ENCODE data around the gene SPAG6. TPM values are rescaled to one million over a fixed set of nuclear protein-coding genes. Genes with fewer than 3 reads are reported as not detected.

Gene SPAG6
- total and polyA plus RNA-seq, 2 donors (not counting 1 experiment from before 2014, with no cell fraction given) = not detected

DNA sequence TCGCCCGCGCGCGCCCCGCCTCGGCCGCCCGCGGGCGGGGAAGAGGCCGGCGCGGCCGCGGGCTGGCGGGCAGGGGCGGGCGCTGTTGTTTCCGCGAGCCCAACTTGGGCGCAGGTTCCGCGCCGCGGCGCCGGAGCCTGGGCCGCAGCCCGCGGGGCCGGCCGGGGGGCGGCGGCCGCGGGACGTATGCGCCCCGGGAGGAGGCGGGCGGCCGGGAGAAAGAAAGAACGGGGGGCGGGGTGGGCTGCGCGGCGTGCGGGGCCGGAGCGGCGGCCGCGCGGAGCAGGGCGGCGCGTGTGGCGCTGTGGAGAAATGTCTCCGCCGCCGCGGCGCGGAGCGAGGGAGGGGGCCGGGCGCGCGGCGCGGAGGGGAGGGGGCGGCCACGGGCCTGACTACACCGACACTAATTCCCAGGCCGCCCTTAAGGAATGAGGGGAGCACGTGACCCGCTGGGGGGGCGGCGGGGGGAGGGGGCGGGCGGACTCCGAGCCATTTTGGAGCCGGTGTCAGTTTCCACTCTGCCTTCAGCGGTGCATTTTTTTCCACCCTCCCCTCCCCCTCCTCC lies 24.6 kb upstream of the SPAG6 start, which contains the start of gene BMI1:
BMI1 (plus strand) TSS at position 509 of the 565 bp plus-strand sequence. CDS start 5,351 bp downstream, outside the sequence.
- H3K4me3 ChIP-seq (replicated peaks in 1 of 4; ENCODE audit: control extremely low read depth in 1 of 4, insufficient read depth in 1 of 4, low read depth in 3 of 4, low read length in 4 of 4) = peak within 1 kb of the TSS; percentile 65 to 74 (median 72)
- no peaks in the 10 kb centered on the region for H3K36me3 ChIP-seq (ENCODE audit: control insufficient read depth, insufficient read depth, low read length)
- H3K4me1 ChIP-seq (ENCODE audit: control insufficient read depth, extremely low read depth, insufficient read depth, low read length) = no peaks in the 10 kb centered on the region
- peak; percentile 77 to 85 for DNase-seq (ENCODE audit: low read depth in 2 of 2)
- H3K79me2 ChIP-seq (ENCODE audit: control insufficient read depth, insufficient read depth, low read length) = peaks cover 5% of the 10 kb centered on the region
- H3K27me3 ChIP-seq (ENCODE audit: control insufficient read depth, insufficient read depth, low read length) = peaks cover 20% of the 10 kb centered on the region
- H3K9ac ChIP-seq (ENCODE audit: insufficient read depth, low read length) = peak within 1 kb of the TSS; percentile 66
- peak within 1 kb of the TSS; percentile 64 for H3K4me2 ChIP-seq (ENCODE audit: extremely low read depth, insufficient read depth, low read length)
- peak within 1 kb of the TSS; percentile 27 for H2AFZ ChIP-seq (ENCODE audit: low read length)
- H4K20me1 ChIP-seq (ENCODE audit: control insufficient read depth, extremely low read depth, insufficient read depth, low read length) = peaks cover 3% of the 10 kb centered on the region
- no peaks in the 10 kb centered on the region for H3K9me3 ChIP-seq (ENCODE audit: control insufficient read depth, insufficient read depth, low read depth, low read length)
- TF ChIP-seq, protein P1, sequence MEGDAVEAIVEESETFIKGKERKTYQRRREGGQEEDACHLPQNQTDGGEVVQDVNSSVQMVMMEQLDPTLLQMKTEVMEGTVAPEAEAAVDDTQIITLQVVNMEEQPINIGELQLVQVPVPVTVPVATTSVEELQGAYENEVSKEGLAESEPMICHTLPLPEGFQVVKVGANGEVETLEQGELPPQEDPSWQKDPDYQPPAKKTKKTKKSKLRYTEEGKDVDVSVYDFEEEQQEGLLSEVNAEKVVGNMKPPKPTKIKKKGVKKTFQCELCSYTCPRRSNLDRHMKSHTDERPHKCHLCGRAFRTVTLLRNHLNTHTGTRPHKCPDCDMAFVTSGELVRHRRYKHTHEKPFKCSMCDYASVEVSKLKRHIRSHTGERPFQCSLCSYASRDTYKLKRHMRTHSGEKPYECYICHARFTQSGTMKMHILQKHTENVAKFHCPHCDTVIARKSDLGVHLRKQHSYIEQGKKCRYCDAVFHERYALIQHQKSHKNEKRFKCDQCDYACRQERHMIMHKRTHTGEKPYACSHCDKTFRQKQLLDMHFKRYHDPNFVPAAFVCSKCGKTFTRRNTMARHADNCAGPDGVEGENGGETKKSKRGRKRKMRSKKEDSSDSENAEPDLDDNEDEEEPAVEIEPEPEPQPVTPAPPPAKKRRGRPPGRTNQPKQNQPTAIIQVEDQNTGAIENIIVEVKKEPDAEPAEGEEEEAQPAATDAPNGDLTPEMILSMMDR (conservative IDR thresholded peaks at IDR 0.05 in 1 of 2, IDR thresholded peaks at IDR 0.05 in 1 of 2; ENCODE audit: low read depth in 1 of 2, low read length in 2 of 2) = no peak
- TF ChIP-seq EZH2 (IDR thresholded peaks at IDR 0.05; ENCODE audit: low read length, missing control alignments) = no peak
- peak within 1 kb of the TSS; percentile 59 for H3K27ac ChIP-seq (ENCODE audit: insufficient read depth, low read length)

DNA sequence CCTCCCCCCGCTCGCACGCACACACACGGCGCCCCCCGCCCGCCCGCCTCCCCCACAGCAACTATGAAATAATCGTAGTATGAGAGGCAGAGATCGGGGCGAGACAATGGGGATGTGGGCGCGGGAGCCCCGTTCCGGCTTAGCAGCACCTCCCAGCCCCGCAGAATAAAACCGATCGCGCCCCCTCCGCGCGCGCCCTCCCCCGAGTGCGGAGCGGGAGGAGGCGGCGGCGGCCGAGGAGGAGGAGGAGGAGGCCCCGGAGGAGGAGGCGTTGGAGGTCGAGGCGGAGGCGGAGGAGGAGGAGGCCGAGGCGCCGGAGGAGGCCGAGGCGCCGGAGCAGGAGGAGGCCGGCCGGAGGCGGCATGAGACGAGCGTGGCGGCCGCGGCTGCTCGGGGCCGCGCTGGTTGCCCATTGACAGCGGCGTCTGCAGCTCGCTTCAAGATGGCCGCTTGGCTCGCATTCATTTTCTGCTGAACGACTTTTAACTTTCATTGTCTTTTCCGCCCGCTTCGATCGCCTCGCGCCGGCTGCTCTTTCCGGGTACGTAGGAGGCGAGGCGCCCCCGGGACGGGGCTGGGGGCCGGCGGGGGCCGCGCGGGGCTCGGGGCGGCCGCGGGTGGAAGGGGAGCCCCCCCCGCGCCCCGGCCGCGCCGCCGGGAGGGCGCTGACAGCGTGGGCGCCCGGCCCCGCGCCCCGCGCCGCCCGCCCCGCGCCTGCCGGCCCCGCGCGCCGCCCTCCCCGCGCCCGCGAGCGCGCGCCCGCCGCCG lies 24.0 kb upstream of the SPAG6 start:
- peak overlapping the region; percentile 66 for H3K9ac ChIP-seq (ENCODE audit: insufficient read depth, low read length)
- peaks cover 20% of the 10 kb centered on the region for H3K27me3 ChIP-seq (ENCODE audit: control insufficient read depth, insufficient read depth, low read length)
- H3K79me2 ChIP-seq (ENCODE audit: control insufficient read depth, insufficient read depth, low read length) = peaks cover 6% of the 10 kb centered on the region
- no peaks in the 10 kb centered on the region for H3K36me3 ChIP-seq (ENCODE audit: control insufficient read depth, insufficient read depth, low read length)
- H3K4me1 ChIP-seq (ENCODE audit: control insufficient read depth, extremely low read depth, insufficient read depth, low read length) = no peaks in the 10 kb centered on the region
- peak overlapping the region; percentile 59 for H3K27ac ChIP-seq (ENCODE audit: insufficient read depth, low read length)
- peak; percentile 72 to 75 for DNase-seq (ENCODE audit: low read depth in 2 of 2)
- H3K4me2 ChIP-seq (ENCODE audit: extremely low read depth, insufficient read depth, low read length) = peak overlapping the region; percentile 27
- peak overlapping the region; percentile 53 to 74 (median 67) for H3K4me3 ChIP-seq (replicated peaks in 1 of 4; ENCODE audit: control extremely low read depth in 1 of 4, insufficient read depth in 1 of 4, low read depth in 3 of 4, low read length in 4 of 4)
- H4K20me1 ChIP-seq (ENCODE audit: control insufficient read depth, extremely low read depth, insufficient read depth, low read length) = peaks cover 3% of the 10 kb centered on the region
- no peaks in the 10 kb centered on the region for H3K9me3 ChIP-seq (ENCODE audit: control insufficient read depth, insufficient read depth, low read depth, low read length)
- peak overlapping the region; percentile 27 for H2AFZ ChIP-seq (ENCODE audit: low read length)
- no peak for TF ChIP-seq EZH2 (IDR thresholded peaks at IDR 0.05; ENCODE audit: low read length, missing control alignments)
- TF ChIP-seq, protein P1 (conservative IDR thresholded peaks at IDR 0.05 in 1 of 2, IDR thresholded peaks at IDR 0.05 in 1 of 2; ENCODE audit: low read depth in 1 of 2, low read length in 2 of 2) = no peak

DNA sequence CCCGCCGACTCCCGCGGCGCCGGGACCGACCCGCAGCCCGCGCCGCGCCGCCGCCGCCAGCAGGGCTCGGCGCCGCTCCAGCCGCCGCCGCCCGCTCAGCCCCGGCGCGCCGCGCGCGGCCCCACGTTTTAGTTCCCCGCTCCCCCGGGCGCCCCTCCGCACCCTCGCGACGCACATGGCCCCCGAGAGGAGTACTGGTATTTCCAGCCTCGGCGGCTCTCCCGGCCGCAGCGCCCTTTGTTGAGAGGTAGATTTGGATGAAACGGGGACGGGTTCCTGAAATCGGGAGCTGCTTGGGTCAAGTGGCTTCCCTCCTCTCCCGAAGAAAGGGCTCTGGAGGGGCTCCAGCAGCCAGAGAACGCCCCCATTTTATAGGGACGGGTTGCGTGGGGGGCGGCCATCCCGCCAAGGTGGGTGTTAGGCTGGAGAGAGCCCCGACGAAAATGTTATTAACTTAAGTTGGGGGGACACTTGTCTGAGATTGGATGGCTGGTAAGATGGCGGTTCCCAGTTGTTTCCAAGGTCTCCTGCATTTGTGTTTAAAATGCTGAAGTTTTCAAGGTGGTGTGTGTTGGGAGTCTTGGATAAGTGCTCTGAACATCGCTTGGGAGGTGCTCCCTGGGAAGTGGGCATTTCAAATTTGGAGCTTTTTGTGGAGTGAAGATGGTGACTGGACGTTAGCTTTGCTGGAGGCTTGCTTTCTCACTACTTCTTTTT lies 23.2 kb upstream of the SPAG6 start:
- Histone ChIP-seq H3K4me1 (ENCODE audit: control insufficient read depth, extremely low read depth, insufficient read depth, low read length) (no peaks in the 10 kb centered on the region), H3K9ac (ENCODE audit: insufficient read depth, low read length) (no peak overlapping the region), H3K36me3 (ENCODE audit: control insufficient read depth, insufficient read depth, low read length) (no peaks in the 10 kb centered on the region), H3K27ac (ENCODE audit: insufficient read depth, low read length) (no peak overlapping the region), H3K4me2 (ENCODE audit: extremely low read depth, insufficient read depth, low read length) (peak overlapping the region; percentile 61), H4K20me1 (ENCODE audit: control insufficient read depth, extremely low read depth, insufficient read depth, low read length) (peaks cover 3% of the 10 kb centered on the region), H3K4me3 (replicated peaks in 1 of 4; ENCODE audit: control extremely low read depth in 1 of 4, insufficient read depth in 1 of 4, low read depth in 3 of 4, low read length in 4 of 4) (peak overlapping the region; percentile 40 to 74 (median 62)), H3K27me3 (ENCODE audit: control insufficient read depth, insufficient read depth, low read length) (peaks cover 20% of the 10 kb centered on the region), H3K79me2 (ENCODE audit: control insufficient read depth, insufficient read depth, low read length) (peaks cover 4% of the 10 kb centered on the region), H2AFZ (ENCODE audit: low read length) (no peak overlapping the region), H3K9me3 (ENCODE audit: control insufficient read depth, insufficient read depth, low read depth, low read length) (no peaks in the 10 kb centered on the region)
- DNase-seq (ENCODE audit: low read depth in 2 of 2) = no peak
- TF ChIP-seq EZH2 (IDR thresholded peaks at IDR 0.05; ENCODE audit: low read length, missing control alignments) = peak; percentile 100
- TF ChIP-seq, protein P1 (conservative IDR thresholded peaks at IDR 0.05 in 1 of 2, IDR thresholded peaks at IDR 0.05 in 1 of 2; ENCODE audit: low read depth in 1 of 2, low read length in 2 of 2) = no peak
